ENCODE results near the gene LBX1.

Gene LBX1

DNA sequence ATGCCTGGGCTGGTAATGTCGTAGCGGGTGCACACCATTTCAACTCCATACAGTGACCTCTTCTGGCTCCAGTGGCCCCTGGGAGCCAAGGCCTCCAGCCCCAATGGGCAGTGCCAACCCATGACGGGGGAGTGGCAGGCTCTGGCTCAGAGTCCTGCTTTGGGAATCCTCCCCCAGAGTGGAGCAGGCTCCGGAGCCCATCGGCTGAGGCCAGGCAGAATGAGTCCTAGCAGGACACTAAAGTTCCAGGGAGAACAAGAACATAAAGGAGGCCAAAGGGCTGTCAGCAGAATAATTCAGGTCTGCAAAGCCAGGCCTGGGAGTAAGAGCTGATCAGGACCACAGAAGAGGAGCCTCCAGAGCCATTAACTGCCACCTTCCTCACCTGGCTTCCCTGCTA lies 33.3 kb downstream of the LBX1 start:
- Histone ChIP-seq H3K4me1 (ENCODE audit: low read length) (no peaks in the 10 kb centered on the region), H3K4me2 (ENCODE audit: low read length) (no peak overlapping the region), H3K4me3 (ENCODE audit: low read length) (no peak overlapping the region), H3K9me3 (ENCODE audit: insufficient read depth, low read length) (no peaks in the 10 kb centered on the region), H3K79me2 (ENCODE audit: low read length) (no peaks in the 10 kb centered on the region), H4K20me1 (ENCODE audit: insufficient read depth, low read length) (no peaks in the 10 kb centered on the region), H3K27ac (ENCODE audit: low read length) (no peak overlapping the region), H3K9ac (ENCODE audit: low read length) (no peak overlapping the region), H3K36me3 (replicated peaks; ENCODE audit: low read depth, low read length) (no peaks in the 10 kb centered on the region), H2AFZ (ENCODE audit: low read depth, low read length) (no peak overlapping the region), H3K27me3 (ENCODE audit: low read depth, low read length) (no peaks in the 10 kb centered on the region; the same call in 1 of the 2 replicates)
- TF ChIP-seq, protein P1, sequence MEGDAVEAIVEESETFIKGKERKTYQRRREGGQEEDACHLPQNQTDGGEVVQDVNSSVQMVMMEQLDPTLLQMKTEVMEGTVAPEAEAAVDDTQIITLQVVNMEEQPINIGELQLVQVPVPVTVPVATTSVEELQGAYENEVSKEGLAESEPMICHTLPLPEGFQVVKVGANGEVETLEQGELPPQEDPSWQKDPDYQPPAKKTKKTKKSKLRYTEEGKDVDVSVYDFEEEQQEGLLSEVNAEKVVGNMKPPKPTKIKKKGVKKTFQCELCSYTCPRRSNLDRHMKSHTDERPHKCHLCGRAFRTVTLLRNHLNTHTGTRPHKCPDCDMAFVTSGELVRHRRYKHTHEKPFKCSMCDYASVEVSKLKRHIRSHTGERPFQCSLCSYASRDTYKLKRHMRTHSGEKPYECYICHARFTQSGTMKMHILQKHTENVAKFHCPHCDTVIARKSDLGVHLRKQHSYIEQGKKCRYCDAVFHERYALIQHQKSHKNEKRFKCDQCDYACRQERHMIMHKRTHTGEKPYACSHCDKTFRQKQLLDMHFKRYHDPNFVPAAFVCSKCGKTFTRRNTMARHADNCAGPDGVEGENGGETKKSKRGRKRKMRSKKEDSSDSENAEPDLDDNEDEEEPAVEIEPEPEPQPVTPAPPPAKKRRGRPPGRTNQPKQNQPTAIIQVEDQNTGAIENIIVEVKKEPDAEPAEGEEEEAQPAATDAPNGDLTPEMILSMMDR (IDR thresholded peaks at IDR 0.05; ENCODE audit: low read depth, low read length) = no peak

DNA sequence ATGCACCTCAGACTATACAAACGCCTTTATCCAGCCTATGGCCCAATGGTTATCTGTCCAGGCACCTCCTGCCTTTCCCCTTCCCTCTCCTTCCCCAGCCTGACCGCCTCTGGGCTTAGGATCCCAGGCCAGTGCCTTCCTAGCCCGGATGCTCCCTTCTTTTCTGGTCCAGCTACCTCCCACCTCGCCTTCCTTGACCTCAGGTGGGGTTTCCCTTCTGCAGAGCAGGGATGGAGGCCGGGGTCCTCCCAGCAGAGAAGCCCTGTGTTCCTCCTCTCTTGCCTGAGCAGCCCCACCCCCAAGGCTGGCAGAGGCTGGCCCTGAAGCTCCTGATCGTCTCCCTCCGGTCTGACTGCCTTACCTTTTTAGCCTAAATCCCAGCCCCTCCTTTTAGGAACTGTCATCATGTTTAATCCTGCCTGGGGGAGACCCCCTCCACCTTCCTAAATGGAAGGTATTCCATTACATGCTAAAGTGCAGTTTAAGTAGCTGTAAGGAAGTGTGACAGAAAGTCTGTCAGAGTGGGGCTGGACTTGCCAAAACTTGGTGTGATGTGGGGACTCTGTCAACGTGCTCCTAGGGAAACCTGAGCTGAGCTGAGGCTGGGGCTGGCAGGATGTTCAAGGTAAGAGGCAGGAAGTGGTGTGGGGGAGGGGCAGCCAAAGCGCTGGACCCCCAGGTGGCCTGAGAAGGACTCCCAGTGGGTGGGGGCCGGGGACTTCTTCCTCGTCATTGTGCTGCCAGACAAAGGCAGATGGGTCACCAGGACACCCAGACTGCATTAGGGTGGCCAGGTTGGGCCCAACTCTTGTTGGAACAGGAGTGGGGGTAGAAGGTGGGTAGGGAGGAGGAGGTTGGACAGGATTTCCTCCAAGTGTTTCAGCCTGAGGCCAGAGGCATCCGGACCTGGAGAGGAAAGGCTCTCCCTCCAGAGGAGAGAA lies 39.5 kb downstream of the LBX1 start:
- Histone ChIP-seq H3K9ac (ENCODE audit: low read length) (no peak overlapping the region), H2AFZ (ENCODE audit: low read depth, low read length) (no peak overlapping the region), H4K20me1 (ENCODE audit: insufficient read depth, low read length) (no peaks in the 10 kb centered on the region), H3K27ac (ENCODE audit: low read length) (no peak overlapping the region), H3K4me2 (ENCODE audit: low read length) (no peak overlapping the region), H3K4me3 (ENCODE audit: low read length) (no peak overlapping the region), H3K36me3 (replicated peaks; ENCODE audit: low read depth, low read length) (no peaks in the 10 kb centered on the region), H3K79me2 (ENCODE audit: low read length) (no peaks in the 10 kb centered on the region), H3K4me1 (ENCODE audit: low read length) (no peaks in the 10 kb centered on the region), H3K9me3 (ENCODE audit: insufficient read depth, low read length) (no peaks in the 10 kb centered on the region), H3K27me3 (ENCODE audit: low read depth, low read length) (no peaks in the 10 kb centered on the region)
- TF ChIP-seq, protein P1 (IDR thresholded peaks at IDR 0.05; ENCODE audit: low read depth, low read length) = no peak
- no peak for TF ChIP-seq EZH2phosphoT487 (IDR thresholded peaks at IDR 0.05; ENCODE audit: low read depth)

DNA sequence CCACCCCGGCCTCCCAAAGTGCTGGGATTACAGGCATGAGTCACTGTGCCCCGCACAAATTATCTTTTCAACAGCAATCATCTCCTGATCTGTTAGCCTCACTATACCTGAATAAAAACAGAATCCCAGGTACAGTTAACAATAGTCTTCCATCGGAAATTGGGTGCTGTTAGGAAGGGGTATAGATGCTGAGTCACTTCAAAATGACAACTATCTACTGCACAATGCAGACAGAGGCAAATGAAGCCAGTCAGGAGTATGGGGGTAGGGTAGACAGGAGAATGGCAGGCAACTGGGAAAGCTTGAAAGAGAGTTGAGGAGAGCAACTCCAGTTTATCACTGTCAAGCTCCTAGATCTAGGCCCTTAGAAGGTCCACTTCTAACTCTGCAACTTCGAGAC lies 40.3 kb downstream of the LBX1 start:
- no peaks in the 10 kb centered on the region for H3K27me3 ChIP-seq (ENCODE audit: low read depth, low read length)
- no peak overlapping the region for H3K9ac ChIP-seq (ENCODE audit: low read length)
- TF ChIP-seq, protein P1 (IDR thresholded peaks at IDR 0.05; ENCODE audit: low read depth, low read length) = no peak
- no peak for TF ChIP-seq EZH2phosphoT487 (IDR thresholded peaks at IDR 0.05; ENCODE audit: low read depth)
- no peaks in the 10 kb centered on the region for H3K36me3 ChIP-seq (replicated peaks; ENCODE audit: low read depth, low read length)
- H3K4me3 ChIP-seq (ENCODE audit: low read length) = no peak overlapping the region
- H3K4me2 ChIP-seq (ENCODE audit: low read length) = no peak overlapping the region
- no peaks in the 10 kb centered on the region for H3K9me3 ChIP-seq (ENCODE audit: insufficient read depth, low read length)
- no peaks in the 10 kb centered on the region for H3K4me1 ChIP-seq (ENCODE audit: low read length)
- H4K20me1 ChIP-seq (ENCODE audit: insufficient read depth, low read length) = no peaks in the 10 kb centered on the region
- no peak overlapping the region for H3K27ac ChIP-seq (ENCODE audit: low read length)
- H3K79me2 ChIP-seq (ENCODE audit: low read length) = no peaks in the 10 kb centered on the region
- no peak overlapping the region for H2AFZ ChIP-seq (ENCODE audit: low read depth, low read length)

DNA sequence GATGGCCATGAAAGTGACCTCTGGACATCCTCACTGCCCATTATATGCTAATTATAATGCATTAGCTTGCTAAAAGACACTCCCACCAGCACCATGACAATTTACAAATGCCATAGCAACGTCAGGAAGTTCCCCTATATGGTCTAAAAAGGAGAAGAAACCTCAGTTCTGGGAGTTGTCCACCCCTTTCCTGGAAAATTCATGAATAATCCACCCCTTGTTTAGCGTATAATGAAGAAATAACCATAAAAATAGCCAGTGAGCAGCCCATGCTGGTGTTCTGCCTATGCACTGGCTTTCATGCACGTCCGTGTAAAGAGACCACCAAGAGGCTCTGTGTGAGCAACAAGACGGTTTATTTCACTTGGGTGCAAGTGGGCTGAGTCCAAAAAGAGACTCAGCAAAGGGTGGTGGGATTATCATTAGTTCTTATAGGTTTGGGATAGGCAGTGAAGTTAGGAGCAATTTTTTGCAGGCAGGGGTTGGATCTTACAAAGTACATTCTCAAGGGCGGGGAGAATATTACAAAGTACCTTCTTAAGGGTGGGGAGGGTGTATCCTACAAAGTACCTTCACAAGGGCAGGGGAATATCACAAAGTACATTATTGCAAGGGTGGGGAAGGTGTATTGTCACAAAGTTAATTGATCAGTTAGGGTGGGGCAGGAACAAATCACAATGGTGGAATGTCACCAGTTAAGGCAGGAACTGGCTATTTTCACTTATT lies 45.6 kb downstream of the LBX1 start:
- TF ChIP-seq, protein P1 (IDR thresholded peaks at IDR 0.05; ENCODE audit: low read depth, low read length) = no peak
- TF ChIP-seq EZH2phosphoT487 (IDR thresholded peaks at IDR 0.05; ENCODE audit: low read depth) = no peak
- no peak overlapping the region for H2AFZ ChIP-seq (ENCODE audit: low read depth, low read length)
- H3K36me3 ChIP-seq (replicated peaks; ENCODE audit: low read depth, low read length) = no peaks in the 10 kb centered on the region
- H3K79me2 ChIP-seq (ENCODE audit: low read length) = no peaks in the 10 kb centered on the region
- H3K27ac ChIP-seq (ENCODE audit: low read length) = no peak overlapping the region
- no peaks in the 10 kb centered on the region for H3K4me1 ChIP-seq (ENCODE audit: low read length)
- H3K9me3 ChIP-seq (ENCODE audit: insufficient read depth, low read length) = no peaks in the 10 kb centered on the region
- H3K27me3 ChIP-seq (ENCODE audit: low read depth, low read length) = 0 out of 2 replicates have a peak, but pooled peaks cover 2% of the 10 kb centered on the region
- no peak overlapping the region for H3K4me3 ChIP-seq (ENCODE audit: low read length)
- H4K20me1 ChIP-seq (ENCODE audit: insufficient read depth, low read length) = no peaks in the 10 kb centered on the region
- H3K4me2 ChIP-seq (ENCODE audit: low read length) = no peak overlapping the region
- H3K9ac ChIP-seq (ENCODE audit: low read length) = no peak overlapping the region

Measured in OCI-LY3 (cell line).